HEK293T (cell line): ENCODE data around the gene IZUMO2.

Experiments
- BHLHE40 ChIP-seq: fragments of 450-650 bp; IDR thresholded peaks from 2 replicates; pipeline ENCODE4 v1.6.1; 2016; ENCODE audit warnings: mild to moderate bottlenecking, moderate library complexity, borderline replicate concordance
- ELF4 ChIP-seq: fragments of 450-650 bp; IDR thresholded peaks from 2 replicates; pipeline ENCODE4 v1.6.1; 2017; ENCODE audit warnings: antibody characterized with exemption
- FOXA1 ChIP-seq: fragments of 450-650 bp; IDR thresholded peaks from 2 replicates; pipeline ENCODE4 v1.6.1; 2016; ENCODE audit warnings: mild to moderate bottlenecking
- FOXK2 ChIP-seq: fragments of 450-650 bp; IDR thresholded peaks from 2 replicates; pipeline ENCODE4 v1.6.1; 2016; ENCODE audit warnings: mild to moderate bottlenecking
- FOXM1 ChIP-seq: fragments of 450-650 bp; IDR thresholded peaks from 2 replicates; pipeline ENCODE4 v1.6.1; 2017; ENCODE audit warnings: mild to moderate bottlenecking, borderline replicate concordance
- LEF1 ChIP-seq: fragments of 450-650 bp; IDR thresholded peaks from 2 replicates; pipeline ENCODE4 v1.6.1; 2017; ENCODE audit warnings: mild to moderate bottlenecking, borderline replicate concordance
- PKNOX1 ChIP-seq: fragments of 450-650 bp; IDR thresholded peaks from 2 replicates; pipeline ENCODE4 v1.6.1; 2016
- SP1 ChIP-seq: fragments of 450-650 bp; IDR thresholded peaks from 2 replicates; pipeline ENCODE4 v1.6.1; 2017
- SUZ12 ChIP-seq: fragments of 450-650 bp; IDR thresholded peaks from 2 replicates; pipeline ENCODE4 v1.6.1; 2016; ENCODE audit warnings: mild to moderate bottlenecking
- TARDBP ChIP-seq: fragments of 450-650 bp; IDR thresholded peaks from 2 replicates; pipeline ENCODE4 v1.6.1; 2016
- ZNF384 ChIP-seq: fragments of 450-650 bp; IDR thresholded peaks from 2 replicates; pipeline ENCODE4 v1.6.1; 2016

GRCh38 chr19:50155520-50156109 lies 7.5 kb downstream of the IZUMO2 start:
- TF ChIP-seq TARDBP: no peak
- TF ChIP-seq FOXM1: no peak
- TF ChIP-seq LEF1: no peak
- TF ChIP-seq FOXK2: no peak
- TF ChIP-seq BHLHE40: no peak
- no peak for TF ChIP-seq ZNF384
- TF ChIP-seq PKNOX1: no peak
- no peak for TF ChIP-seq SUZ12
- no peak for TF ChIP-seq ELF4
- no peak for TF ChIP-seq FOXA1
- no peak for TF ChIP-seq SP1
